Mononuclear cell (primary cell): ENCODE measurements around the gene USP9X. TPM values are rescaled to one million over a fixed set of nuclear protein-coding genes. Genes with fewer than 3 reads are reported as not detected.
"Not testable (repeated sequence)": the region's sequence is repeated elsewhere in the genome, so short reads cannot be mapped to it uniquely, and the experiment has no call there.

Source experiments
- H3K27me3 ChIP-seq: 2 replicates; pipeline ENCODE4 v1.6.0; 2011; ENCODE audit warnings: low read length, control low read depth; ENCODE audit not compliant: insufficient read depth
- H3K4me1 ChIP-seq: 2 replicates; pipeline ENCODE4 v1.5.1; 2011; ENCODE audit warnings: mild to moderate bottlenecking, low read length, control low read depth; ENCODE audit not compliant: insufficient read depth
- H3K4me3 ChIP-seq: 2 replicates; pipeline ENCODE4 v1.5.1; 2011; ENCODE audit warnings: mild to moderate bottlenecking, low read length, moderate library complexity
- H3K9me3 ChIP-seq: 2 replicates; pipeline ENCODE4 v1.5.1; 2011; ENCODE audit warnings: low read depth, mild to moderate bottlenecking, control low read depth, low read length
- total RNA-seq: library from RNA; depleted of rRNA; stranded (reverse); fragments of >200 nt; gene quantifications from one replicate; pipeline ENCODE4 v1.2.3, GENCODE V29; 2012

Gene USP9X
- total RNA-seq, 1 donor, result 183 TPM

DNA sequence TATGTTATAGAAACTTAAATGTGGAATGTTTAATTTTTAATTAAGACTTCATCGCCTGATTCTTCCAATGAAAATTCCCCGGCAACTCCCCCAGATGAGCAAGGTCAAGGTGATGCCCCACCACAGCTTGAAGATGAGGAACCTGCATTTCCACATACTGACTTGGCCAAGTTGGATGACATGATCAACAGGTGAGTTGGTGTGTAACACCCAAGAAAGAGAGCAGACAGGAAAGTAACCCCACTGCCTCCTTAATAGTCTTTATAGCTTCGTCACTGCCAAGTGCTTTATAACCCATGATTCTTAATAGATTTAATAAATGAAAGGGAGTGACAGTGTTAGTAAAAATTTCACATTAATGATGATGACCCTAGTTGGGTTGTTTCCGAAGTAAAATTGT is 43.7 kb downstream of the USP9X start:
- H3K4me1 ChIP-seq, result no peaks in the 10 kb centered on the region
- no peaks in the 10 kb centered on the region for H3K27me3 ChIP-seq
- H3K9me3 ChIP-seq, result no peaks in the 10 kb centered on the region
- H3K4me3 ChIP-seq, result no peak overlapping the region

- H3K4me1 ChIP-seq, result no peaks in the 10 kb centered on the region
- H3K9me3 ChIP-seq, result no peaks in the 10 kb centered on the region
- H3K27me3 ChIP-seq, result no peaks in the 10 kb centered on the region
- no peak overlapping the region for H3K4me3 ChIP-seq
These were observed 46.5 kb downstream of the USP9X start for GRCh38 chrX:41131766-41132165.

- Histone ChIP-seq H3K4me1 (no peaks in the 10 kb centered on the region), H3K9me3 (no peaks in the 10 kb centered on the region), H3K4me3 (no peak overlapping the region), H3K27me3 (no peaks in the 10 kb centered on the region)
These were observed 48.3 kb downstream of the USP9X start for GRCh38 chrX:41133551-41133950.

DNA sequence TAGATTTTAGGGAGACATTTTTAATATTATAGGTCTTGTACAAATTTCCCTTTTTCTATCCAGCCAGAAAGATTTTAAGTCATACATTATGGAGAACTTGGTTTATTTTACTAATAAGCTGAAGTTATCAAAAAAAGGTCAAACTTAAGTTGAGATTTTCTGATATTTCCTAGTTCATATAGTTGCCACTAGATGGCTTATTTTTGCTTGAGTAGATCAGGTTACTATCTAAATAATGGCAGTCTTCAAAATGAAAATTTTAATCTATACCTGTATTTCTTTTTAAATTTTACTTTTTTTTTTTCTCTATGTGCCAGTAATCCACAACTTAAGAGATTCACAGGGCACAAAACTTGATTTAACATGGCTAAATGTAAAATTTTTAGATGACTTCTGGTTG is 52.3 kb downstream of the USP9X start:
- Histone ChIP-seq H3K4me1 (no peaks in the 10 kb centered on the region), H3K4me3 (no peak overlapping the region), H3K9me3 (no peaks in the 10 kb centered on the region), H3K27me3 (no peaks in the 10 kb centered on the region)

DNA sequence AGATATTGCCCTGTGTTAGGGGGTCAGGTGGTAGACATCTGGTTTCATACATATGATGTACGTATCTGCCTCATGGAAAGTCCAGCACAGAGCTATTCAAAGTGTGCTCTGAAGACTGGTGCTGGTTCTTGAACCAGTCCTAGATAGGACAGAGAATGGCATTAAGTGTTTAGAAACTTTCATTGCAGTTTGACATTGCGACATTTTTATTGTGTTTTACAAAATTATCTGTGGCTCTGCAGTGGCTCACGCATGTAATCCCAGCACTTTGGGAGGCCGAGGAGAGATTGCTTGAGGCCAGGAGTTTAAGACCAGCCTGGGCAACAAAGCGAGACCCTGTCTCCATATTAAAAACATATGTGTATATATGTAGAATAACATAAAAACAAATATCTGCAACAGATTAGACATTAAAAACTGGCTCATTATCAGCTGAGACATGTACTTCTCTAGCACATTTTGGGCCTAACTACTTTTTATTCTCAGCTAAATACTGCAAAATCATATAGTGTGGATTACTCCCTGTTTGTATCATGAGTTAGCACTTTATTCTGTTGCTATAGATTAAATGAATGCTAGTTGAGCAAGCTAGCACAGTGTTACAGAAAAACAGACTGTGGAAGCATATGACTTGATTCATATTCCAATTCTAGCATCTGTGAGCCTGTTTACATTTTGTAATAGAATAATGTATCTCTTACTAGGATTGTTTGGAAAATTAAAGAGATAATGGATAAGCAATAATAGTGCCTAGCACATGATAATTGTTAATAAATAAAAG is 57.1 kb downstream of the USP9X start:
- H3K4me3 ChIP-seq, result no peak overlapping the region
- no peaks in the 10 kb centered on the region for H3K4me1 ChIP-seq
- no peaks in the 10 kb centered on the region for H3K9me3 ChIP-seq
- no peaks in the 10 kb centered on the region for H3K27me3 ChIP-seq

GRCh38 chrX:41144873-41145272 is 59.6 kb downstream of the USP9X start:
- Histone ChIP-seq H3K27me3 (no peaks in the 10 kb centered on the region), H3K4me1 (no peaks in the 10 kb centered on the region), H3K9me3 (no peaks in the 10 kb centered on the region), H3K4me3 (no peak overlapping the region)

DNA sequence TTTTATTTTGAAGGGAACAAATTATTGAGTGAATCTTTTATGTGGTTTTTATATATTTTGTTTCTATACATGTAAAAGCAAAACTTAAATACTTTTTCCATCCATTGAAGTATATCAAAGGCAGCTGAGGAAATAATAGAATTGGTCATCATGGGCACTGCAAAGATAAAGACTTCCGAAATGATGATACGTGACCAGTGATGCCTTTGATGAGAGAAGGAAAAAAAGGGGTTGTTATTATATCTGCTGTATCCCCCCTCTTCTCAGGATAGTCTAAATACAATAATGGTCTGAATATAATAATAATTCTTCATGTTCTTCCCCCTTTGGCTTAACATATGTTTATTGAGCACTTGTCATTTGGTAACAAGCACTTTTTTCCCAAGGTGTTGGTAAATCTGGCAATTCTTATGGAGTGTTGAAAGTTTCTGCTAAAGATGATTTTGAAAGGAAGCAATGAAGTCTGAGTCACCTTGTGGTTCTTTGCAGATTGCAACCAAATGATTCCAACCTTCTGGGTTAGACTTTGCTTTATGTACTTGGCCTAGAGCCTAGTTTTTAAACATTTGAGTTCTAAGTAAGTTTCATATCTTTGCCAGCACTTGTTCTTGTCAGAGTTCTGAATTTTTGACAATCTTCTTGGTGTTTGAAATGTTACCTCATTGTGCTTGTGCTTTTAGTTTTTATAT is 60.8 kb downstream of the USP9X start:
- H3K4me1 ChIP-seq, result no peaks in the 10 kb centered on the region
- H3K9me3 ChIP-seq, result no peaks in the 10 kb centered on the region
- no peaks in the 10 kb centered on the region for H3K27me3 ChIP-seq
- H3K4me3 ChIP-seq, result no peak overlapping the region

DNA sequence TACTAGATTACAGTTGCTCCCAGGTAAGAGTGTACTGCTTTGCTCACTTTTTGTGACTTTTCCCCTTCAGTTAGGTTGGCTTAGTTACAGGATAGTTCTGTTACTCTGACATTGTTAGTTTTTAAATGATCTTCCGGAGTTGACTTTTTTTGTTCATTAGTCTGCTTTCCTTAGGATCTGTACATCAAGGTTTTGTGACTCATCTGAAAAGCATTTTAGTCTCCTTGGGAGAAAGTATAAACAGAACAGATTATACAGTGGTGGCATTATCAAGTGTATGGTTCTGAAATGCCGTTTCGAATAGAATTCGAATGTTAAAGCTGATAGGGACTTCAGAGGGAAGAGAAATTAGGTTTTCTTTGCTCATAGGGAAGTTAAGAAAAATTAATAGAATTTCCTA is 63.3 kb downstream of the USP9X start:
- Histone ChIP-seq H3K9me3 (no peaks in the 10 kb centered on the region), H3K4me1 (no peaks in the 10 kb centered on the region), H3K27me3 (no peaks in the 10 kb centered on the region), H3K4me3 (no peak overlapping the region)

- Histone ChIP-seq H3K4me1 (no peaks in the 10 kb centered on the region), H3K4me3 (no peak overlapping the region), H3K9me3 (no peaks in the 10 kb centered on the region), H3K27me3 (no peaks in the 10 kb centered on the region)
These were observed 64.8 kb downstream of the USP9X start for GRCh38 chrX:41150043-41150442.

DNA sequence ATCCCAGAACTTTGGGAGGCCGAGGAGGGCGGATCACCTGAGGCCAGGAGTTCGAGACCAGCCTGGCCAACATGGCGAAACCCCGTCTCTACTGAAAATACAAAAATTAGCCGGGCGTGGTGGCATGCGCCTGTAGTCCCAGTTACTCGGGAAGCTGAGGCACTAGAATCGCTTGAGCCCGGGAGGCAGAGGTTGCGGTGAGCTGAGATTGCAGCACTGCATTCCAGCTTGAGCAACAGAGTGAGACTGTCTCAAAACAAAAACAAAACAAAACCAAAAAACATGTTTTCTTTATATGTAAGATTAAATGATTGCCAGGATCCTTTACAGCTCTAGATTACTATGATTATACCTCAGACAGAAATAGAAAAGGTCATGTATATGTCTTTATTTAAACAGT is 66.5 kb downstream of the USP9X start:
- H3K9me3 ChIP-seq, H3K27me3 ChIP-seq, H3K4me3 ChIP-seq, H3K4me1 ChIP-seq: not testable (repeated sequence)

DNA sequence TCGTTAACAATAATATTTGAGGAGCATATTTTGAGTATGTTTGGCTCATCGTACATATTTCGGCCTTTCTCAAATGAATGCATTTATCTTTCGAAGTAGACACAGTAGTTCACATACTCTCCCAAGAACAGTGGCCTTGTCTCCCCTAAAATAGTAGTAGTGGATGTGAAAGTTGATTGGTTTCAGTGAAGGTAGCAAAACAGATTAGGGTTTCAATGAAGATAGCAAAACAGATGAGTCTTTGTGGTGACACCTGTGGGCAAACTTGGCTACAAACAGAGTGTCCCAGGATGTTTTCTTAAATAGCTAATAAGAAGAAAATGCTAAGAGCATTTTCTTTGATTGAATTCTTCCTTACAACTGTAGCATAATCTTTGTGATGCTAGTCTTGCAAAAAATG is 67.0 kb downstream of the USP9X start:
- Histone ChIP-seq H3K27me3 (no peaks in the 10 kb centered on the region), H3K4me1 (no peaks in the 10 kb centered on the region), H3K9me3 (no peaks in the 10 kb centered on the region)

GRCh38 chrX:41153448-41153847 is 68.2 kb downstream of the USP9X start:
- Histone ChIP-seq H3K27me3 (no peaks in the 10 kb centered on the region), H3K9me3 (no peaks in the 10 kb centered on the region), H3K4me3 (no peak overlapping the region), H3K4me1 (no peaks in the 10 kb centered on the region)

More for the DNA sequence above, 67.0 kb downstream of the USP9X start:
- no peak overlapping the region for H3K4me3 ChIP-seq

- H3K4me1 ChIP-seq, result no peaks in the 10 kb centered on the region
- H3K9me3 ChIP-seq, result no peaks in the 10 kb centered on the region
- no peaks in the 10 kb centered on the region for H3K27me3 ChIP-seq
- no peak overlapping the region for H3K4me3 ChIP-seq
These were observed 68.7 kb downstream of the USP9X start for GRCh38 chrX:41153957-41154356.

DNA sequence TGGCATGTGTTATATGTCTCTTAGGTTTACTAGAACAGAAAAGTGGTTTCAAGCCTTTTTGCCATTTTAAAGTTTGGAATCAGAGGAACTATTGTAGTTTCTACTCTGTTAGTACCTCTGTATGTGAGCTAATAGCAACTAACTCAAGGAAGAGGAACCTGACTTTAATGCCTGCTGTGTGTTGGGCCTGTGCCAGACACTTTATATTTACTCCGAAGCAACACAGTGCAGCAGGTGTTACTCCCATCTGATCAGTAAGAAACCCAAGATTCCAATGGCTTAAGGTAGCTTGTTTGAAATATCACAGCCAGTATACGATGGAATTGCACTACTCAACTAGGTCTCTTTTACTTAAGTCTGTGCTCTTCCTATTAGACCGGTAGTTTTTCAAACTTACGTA is 79.2 kb downstream of the USP9X start:
- Histone ChIP-seq H3K4me1 (no peaks in the 10 kb centered on the region), H3K4me3 (no peak overlapping the region), H3K27me3 (no peaks in the 10 kb centered on the region), H3K9me3 (no peaks in the 10 kb centered on the region)

GRCh38 chrX:41167888-41168287 is 82.6 kb downstream of the USP9X start:
- H3K27me3 ChIP-seq, result no peaks in the 10 kb centered on the region
- no peaks in the 10 kb centered on the region for H3K4me1 ChIP-seq
- H3K9me3 ChIP-seq, result no peaks in the 10 kb centered on the region
- H3K4me3 ChIP-seq, result no peak overlapping the region

GRCh38 chrX:41176263-41176662 is 91.0 kb downstream of the USP9X start:
- Histone ChIP-seq H3K4me3 (no peak overlapping the region), H3K9me3 (no peaks in the 10 kb centered on the region), H3K4me1 (peaks cover 7% of the 10 kb centered on the region), H3K27me3 (no peaks in the 10 kb centered on the region)
